KG1 (cell line): ENCODE results near the gene C9orf78.
"Not testable (repeated sequence)": the region's sequence is repeated elsewhere in the genome, so short reads cannot be mapped to it uniquely, and the experiment has no call there.

Experiments
- DNase-seq: peaks from one replicate; lab custom pipeline; 2025; lab: John Stamatoyannopoulos, UW

Gene C9orf78

DNA sequence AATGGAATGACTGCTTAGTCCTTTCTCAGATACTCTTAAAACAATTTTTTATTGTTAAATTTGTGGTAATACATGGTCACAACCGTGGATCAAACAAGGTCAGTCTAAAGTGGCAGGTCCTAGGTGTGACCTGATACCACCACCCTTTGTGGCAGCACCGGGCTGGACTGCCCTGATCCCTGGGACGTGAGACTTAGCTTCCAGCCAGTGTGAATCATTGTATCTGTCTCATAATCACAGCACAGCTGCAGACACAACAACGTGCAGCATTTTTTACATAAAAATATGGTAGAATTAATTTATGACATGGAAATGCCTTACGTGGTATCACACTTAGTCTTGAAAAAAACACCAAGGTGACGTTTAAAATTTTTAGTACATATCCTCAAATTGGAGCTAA, 24.3 kb downstream of the C9orf78 start:
- no peak for DNase-seq

DNA sequence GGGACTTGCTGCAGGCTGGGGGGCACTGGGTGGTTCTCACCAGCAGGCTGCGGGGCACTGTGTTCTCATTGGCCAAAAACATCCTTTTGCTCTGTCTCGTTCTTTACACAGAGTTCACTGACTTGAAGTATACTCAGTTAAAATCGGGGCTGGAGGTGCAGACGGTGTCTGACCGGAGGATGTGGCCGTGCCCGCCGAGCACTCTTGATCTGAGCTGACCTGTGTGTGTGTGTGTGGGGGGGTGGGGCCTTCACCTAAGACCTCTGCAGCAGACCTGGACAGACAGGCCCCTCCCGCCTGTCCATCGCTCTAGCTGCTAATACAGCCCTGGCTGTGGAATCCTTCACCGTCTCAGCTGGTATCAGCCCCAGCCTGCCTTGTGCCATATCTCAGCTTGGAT, 25.0 kb downstream of the C9orf78 start:
- DNase-seq, result no peak

DNA sequence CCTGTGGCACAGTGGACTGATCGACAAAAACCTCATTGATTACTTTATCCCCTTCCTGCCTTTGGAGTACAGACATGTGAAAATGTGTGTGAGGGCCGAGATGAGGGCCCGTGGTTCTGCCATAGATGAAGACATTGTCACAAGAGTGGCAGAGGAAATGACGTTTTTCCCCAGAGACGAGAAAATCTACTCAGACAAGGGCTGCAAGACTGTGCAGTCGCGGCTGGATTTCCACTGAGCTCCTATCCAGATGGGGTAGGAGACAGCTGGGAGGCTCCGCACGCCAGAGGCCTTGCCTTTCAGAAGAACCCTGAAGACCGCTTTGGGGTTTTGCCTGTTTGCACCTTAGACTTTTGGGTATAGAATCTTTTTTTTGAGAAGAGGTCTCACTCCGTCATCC, 25.7 kb downstream of the C9orf78 start:
- DNase-seq, result no peak

DNA sequence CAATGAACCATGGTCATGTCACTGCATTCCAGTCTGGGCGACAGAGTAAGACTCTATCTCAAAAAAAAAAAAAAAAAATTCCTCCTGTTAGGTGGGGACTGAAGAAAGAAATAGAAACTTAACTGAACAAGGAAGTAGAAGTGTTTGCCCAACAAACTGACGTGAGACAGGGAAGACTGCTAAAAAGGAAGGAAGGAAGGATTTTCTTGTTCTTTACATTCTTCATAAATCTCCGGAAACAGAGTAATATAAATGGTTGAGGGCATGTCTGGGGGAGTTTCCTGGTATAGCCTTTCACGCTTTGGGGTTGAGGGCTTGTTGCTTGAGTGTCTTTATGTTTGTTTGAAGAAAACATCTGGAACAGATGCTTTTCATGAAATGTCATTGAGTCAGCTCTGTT, 29.0 kb downstream of the C9orf78 start:
- DNase-seq, result no peak

DNA sequence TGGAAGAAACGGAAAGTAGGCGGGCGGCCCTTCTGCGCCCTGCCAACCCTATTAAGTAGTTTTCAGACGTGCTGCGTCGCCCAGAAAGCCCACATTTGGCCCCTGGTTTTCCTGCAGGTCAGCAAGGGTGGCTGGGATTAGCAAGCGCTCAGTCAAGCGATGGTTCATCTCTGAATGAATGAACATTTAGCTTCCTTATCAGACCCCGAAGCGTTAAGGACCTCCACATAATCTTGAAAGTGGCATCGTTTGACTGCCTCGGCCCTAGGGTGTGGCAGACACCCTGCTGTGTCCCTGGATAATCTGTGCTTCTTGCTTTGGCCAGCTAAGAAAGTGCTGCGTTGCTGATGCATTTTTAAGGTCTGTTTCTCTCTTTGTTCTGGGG, 31.4 kb downstream of the C9orf78 start:
- no peak for DNase-seq

DNA sequence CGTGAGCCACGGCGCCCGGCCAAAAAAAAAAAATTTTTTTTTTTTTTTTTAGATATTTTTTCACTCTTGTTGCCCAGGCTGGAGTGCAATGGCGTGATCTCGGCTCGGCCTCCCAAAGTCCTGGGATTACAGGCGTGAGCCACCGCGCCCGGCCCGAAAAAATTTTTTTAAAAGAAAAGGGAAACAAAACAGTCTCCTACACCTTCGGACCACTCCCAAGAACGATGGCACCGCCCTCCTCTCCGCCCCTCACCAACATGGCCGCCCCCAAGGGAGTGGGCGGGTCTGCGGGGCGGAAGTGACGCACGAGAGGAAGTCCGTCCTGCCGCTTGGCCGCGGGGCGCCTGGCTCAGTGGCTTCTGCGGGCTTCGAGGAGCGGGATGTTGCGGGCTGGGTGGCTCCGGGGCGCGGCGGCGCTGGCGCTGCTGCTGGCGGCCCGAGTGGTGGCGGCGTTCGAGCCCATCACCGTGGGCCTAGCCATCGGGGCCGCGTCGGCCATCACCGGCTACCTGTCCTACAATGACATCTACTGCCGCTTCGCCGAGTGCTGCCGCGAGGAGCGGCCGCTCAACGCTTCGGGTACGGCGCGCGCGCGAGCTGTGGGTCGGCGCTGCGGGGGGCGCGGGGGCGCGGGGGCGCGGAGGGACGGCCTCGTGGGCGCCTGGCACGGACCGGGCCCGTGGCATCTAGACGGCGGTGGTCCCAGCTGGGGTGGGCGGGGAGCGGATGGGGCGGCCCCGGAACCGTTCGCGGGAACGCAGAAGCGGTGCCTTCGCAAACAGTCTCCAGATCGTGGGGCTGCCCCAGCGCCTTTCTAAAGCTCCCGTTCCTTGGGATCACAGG, 32.0 kb downstream of the C9orf78 start, which contains the start of gene TOR1B:
Gene TOR1B (plus strand): TSS at position 352 of the 843 bp plus-strand sequence. CDS start 29 bp downstream, at position 381.
- DNase-seq, result peak; percentile 87

DNA sequence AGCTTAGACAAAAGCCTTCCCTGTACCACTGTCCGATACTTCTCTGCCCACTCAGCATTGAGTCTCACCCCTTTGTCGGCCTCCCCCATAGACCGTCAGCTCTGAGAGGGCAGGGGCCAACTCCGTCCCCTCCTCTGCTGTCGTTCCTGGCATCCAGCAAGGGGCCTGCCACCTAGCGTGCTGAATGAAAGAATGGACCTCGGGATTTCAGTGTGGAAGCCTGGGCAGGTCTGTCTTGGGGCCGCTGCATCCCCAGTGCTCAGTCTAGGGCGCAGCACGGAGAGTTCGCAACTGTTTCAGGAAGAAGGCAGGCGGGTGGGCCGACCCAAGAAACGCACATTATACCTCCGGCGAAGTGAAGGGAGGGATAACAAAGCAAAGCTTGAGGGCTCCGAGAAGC, 33.6 kb downstream of the C9orf78 start:
- no peak for DNase-seq

DNA sequence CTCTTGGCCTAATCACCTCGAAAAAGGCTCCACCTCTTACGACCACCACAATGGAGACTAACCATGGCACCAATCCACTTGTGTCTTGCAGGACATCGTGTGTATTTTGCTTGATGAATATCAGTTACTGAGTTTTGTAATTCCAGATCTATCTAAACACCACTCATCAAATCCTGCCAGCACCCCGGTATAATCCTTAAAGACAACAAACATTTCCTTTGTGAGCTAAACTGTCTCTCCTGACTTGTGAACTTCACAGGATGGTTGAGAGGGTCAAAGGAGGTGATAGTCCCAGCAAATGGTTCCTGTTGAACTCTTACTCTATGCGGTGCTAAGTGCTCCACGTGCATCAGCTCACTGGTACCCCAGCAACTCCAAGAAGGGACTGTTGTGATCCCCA, 36.1 kb downstream of the C9orf78 start:
- no peak for DNase-seq

DNA sequence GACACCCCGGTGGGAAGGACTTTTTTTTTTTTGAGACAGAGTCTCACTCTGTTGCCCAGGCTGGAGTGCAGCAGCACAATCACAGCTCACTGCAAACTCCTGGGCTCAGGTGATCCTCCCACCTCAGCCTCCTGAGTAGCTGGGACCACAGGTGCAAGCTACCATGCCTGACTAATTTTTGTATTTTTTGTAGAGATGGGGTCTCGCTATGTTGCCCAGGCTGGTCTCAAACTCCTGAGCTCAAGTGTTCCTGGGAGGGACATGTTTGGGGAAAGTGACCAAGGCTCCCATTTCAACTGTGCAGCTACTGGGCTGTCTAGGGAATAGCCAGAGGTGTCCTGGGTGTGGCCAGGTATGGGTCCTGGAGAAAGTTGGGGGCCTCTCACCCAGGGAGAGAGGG, 39.0 kb downstream of the C9orf78 start:
- DNase-seq, result not testable (repeated sequence)

DNA sequence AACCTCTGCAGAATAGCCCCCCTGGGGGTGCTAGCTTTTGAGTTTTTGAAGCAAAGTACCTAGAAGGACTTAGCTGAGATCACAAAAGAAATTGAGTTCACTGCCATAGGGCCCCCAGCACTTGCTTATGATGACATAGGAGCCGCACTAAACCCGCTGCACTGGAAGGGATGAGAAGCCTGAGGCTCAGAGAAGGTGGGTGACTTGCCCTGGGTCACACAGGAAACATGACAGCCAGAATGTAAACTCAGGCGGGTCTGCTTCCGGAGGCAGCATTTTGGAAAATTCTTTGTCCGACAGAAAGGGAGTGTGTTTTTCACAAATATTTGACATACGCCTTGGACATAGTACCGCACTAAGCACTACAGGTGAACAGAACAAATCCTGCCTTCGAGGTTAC, 40.5 kb downstream of the C9orf78 start:
- DNase-seq, result no peak

DNA sequence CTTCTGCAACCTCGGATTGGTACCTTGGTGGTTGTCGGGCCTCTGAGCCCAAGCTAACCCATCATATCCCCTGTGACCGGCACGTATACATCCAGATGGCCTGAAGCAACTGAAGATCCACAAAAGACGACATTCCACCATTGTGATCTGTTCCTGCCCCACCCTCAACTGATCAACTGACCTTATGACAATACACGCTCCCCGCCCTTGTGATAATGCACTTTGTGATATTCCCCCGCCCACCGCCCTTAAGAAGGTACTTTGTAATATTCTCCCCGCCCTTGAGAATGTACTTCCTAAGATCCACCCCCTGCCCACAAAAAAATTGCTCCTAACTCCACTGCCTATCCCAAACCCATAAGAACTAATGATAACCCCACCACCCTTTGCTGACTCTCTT, 48.6 kb downstream of the C9orf78 start:
- no peak for DNase-seq

DNA sequence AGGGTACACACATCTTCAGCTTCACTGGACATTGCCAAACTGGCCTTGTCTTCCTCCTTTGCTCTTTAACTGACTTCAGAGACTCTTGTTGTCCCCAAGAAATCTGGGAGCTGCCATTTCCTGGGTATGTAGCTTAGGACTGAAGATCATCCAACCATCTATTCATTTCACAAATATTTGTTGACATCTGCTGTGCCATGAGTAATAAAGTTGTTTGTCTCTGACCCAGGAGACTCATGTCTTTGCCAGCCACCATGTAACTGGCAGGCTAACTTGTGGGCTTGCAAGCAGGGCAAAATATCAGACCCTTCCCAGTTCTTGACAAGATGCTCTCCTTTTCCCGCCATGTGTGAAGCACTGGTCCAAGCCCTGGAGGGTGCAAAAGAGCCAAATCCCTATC, 49.2 kb downstream of the C9orf78 start:
- DNase-seq, result no peak

DNA sequence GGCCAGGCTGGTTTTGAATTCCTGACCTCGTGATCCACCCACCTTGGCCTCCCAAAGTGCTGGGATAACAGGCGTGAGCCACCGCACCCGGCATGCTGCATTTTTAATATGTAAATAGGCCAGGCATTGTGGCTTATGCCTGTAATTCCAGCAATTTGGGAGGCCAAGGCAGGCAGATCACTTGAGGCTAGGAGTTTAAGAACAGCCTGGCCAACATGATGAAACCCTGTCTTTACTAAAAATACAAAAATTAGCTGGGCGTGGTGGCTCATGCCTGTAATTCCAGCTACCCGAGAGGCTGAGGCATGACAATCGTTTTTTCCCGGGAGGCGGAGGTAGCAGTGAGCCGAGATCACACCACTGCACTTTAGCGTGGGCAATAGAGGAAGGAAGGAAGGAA, 50.1 kb downstream of the C9orf78 start:
- DNase-seq, result not testable (repeated sequence)

DNA sequence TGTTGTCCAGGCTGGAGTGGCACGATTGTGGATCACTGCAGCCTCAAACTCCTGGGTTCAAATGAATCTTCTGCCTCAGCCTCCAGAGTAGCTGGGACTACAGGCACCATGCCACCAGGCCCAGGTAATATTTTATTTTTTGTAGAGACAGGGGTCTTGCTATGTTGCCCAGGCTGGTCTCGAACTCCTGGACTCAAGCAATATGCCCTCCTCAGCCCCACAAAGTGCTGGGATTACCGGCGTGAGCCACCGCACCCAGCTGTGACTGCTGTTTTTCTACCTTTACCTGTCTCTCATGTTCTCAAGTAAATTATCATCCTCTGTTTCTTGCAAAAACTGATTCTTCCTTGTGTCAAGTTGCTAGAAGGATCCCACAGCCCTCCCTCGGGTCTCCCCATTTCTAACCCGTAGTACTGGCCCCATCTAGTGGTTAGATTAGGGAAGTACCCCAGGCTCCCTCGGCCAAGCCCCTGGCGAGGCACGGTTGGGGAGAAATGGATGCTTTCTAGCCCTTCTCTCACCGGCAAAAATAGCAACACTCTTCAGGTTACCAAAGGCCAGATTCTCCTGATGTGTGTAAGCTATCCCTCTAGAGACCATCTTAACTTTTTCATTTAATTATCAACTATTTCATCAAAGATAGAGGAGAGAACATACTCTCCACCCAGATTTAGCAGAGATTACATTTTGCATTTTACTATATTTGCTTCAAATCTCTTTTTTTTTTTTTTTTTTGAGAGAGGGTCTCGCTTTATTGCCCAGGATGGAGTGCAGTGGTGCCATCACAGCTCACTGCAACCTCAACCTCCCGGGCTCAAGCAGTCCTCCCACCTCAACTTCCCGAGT, 51.3 kb downstream of the C9orf78 start:
- DNase-seq, result peak; percentile 60

DNA sequence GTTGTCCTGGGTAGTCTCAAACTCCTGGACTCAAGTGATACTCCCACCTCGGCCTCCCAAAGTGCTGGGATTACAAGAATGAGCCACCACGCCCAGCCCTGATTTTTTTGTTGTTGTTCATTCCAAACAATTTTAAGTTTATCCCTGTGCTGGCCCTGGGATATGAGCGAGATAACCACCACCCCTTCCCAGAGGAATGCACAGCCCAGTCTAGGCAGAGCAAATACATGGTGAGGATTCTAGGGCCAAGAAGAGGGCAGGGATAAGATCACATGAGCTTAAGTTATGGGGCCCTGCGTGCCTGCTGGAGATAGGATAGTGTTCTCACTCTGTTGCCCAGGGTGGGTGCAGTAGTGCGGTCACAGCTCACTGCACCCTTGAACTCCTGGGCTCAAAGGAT, 53.1 kb downstream of the C9orf78 start:
- no peak for DNase-seq

DNA sequence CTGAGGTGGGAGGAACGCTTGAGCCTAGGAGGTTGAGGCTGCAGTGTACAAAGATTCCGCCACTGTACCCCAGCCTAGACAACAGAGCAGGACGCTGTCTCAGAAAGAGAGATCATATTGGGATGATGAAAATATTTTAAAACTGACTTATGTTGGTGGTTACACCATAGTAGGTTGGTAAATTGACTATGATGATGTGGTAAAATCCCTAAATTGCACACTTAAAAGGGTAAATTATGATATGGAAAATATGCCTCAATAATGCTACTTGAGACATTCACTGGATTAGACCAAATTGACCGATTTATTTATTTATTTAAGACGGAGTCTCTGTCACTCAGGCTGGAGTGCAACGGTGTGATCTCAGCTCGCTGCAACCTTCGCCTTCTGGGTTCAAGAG, 53.9 kb downstream of the C9orf78 start:
- no peak for DNase-seq

DNA sequence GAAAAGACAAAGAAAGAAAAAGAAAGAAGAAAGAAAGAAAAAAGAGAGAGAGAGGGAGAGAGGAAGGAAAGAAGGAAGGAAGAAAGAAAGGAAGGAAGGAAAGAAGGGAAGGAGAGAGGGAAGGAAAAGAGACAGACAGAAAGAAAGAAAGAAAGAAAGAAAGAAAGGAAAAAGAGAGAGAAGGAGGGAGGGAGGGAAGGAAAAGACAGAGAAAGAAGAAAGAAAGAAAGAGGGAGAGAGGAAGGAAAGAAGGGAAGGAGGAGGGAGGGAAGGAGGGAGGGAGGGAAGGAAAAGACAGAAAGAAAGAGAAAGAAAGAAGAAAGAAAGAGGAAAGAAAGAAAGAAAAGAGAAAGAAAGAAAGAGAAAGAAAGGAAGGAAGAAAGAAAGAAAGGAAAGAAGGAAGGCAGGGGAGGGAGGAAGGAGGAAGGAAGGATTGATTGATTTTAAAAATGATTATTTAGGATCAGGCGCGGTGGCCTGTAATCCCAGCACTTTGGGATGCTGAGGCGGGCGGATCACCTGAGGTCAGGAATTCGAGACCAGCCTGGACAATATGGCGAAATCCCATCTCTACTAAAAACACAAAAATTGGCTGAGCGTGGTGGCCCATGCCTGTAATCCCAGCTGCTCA, 55.4 kb downstream of the C9orf78 start:
- no peak for DNase-seq

DNA sequence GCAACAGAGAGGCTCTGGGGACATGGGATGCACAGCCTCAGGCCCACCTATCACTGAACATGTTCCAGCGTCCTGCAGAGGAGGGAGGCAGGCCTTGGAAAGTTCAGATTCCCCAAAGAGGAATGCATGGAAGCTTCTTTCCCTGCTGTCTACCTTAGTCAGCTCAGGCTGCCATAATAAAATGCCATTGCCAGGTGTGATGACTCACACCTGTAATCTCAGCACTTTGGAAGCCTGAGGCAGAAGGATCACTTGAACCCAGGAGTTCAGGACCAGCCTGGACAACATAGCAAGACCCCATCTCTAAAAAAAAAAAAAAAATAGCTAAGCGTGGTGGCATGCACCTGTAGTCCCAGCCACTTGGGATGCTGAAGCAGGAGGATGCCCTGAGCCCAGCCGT, 56.6 kb downstream of the C9orf78 start:
- no peak for DNase-seq

DNA sequence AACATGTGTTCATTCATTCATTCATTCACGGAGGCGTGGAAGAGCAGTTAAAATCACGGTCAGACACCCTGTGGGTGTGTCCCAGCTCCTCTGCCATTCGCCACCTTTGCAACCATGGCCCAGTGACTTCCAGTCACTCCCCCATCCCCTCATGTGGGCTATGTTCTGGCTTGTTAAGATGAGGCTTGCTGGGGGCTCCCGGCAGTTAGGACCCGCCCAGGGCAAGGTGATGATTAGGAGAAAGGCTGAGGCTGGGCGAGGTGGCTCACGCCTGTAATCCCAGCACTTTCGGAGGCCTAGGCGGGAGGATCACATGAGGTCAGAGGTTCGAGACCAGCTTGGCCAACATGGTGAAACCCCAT, 57.3 kb downstream of the C9orf78 start:
- DNase-seq, result no peak
